Keratinocyte (primary cell): ENCODE data around the gene RERE. TPM values are rescaled to one million over a fixed set of nuclear protein-coding genes. Genes with fewer than 3 reads are reported as not detected.

Experiments
- DNase-seq: peaks from one replicate; pipeline ENCODE4 v3.0.0-alpha.2; 2011; ENCODE audit warnings: low read depth, missing footprints, low spot score
- FAIRE-seq: peaks from 2 replicates; lab custom pipeline; 2011; peaks lifted over from hg19 to GRCh38; lab: Jason Lieb, UNC
- H2AFZ ChIP-seq: 2 replicates; pipeline ENCODE4 v1.6.0; 2012; ENCODE audit warnings: low read length, control low read depth, inconsistent platforms; ENCODE audit not compliant: control insufficient read depth
- H3K27ac ChIP-seq: 2 replicates; pipeline ENCODE4 v1.5.1; 2011; ENCODE audit warnings: low read length; ENCODE audit not compliant: control insufficient read depth, insufficient read depth
- H3K27me3 ChIP-seq: 3 replicates; pipeline ENCODE4 v1.6.0; 2011; ENCODE audit warnings: low read length; ENCODE audit not compliant: control insufficient read depth, insufficient read depth; ENCODE audit errors: extremely low read depth
- H3K36me3 ChIP-seq, 2 experiments: 2 replicates in 1 of 2; 3 replicates in 1 of 2; pipeline ENCODE4 v1.5.1; 2011; ENCODE audit warnings: low read length in 2 of 2, mild to moderate bottlenecking in 1 of 2; ENCODE audit not compliant: control insufficient read depth in 2 of 2, insufficient read depth in 2 of 2; ENCODE audit errors: extremely low read depth in 1 of 2
- H3K4me1 ChIP-seq: 3 replicates; pipeline ENCODE4 v1.5.1; 2011; ENCODE audit warnings: low read length; ENCODE audit not compliant: control insufficient read depth, insufficient read depth; ENCODE audit errors: extremely low read depth
- H3K4me2 ChIP-seq: 3 replicates; pipeline ENCODE4 v1.6.0; 2011; ENCODE audit warnings: low read depth, low read length; ENCODE audit not compliant: control insufficient read depth, insufficient read depth; ENCODE audit errors: extremely low read depth
- H3K4me3 ChIP-seq, 3 experiments: fragments of 200-600 bp in 1 of 3; sonication (generic) in 1 of 3; 2 replicates in 2 of 3; 3 replicates in 1 of 3; pipeline ENCODE4 v1.5.1; 2011 to 2016; ENCODE audit warnings: low read length in 3 of 3, mild to moderate bottlenecking in 3 of 3, control low read depth in 2 of 3, inconsistent platforms in 1 of 3, low read depth in 1 of 3, mixed read lengths in 1 of 3, mixed run types in 1 of 3, moderate library complexity in 1 of 3; ENCODE audit not compliant: control insufficient read depth in 2 of 3, insufficient read depth in 2 of 3; ENCODE audit errors: extremely low read depth in 1 of 3
- H3K79me2 ChIP-seq: 2 replicates; pipeline ENCODE4 v1.6.0; 2012; ENCODE audit warnings: low read length; ENCODE audit not compliant: control insufficient read depth, insufficient read depth
- H3K9ac ChIP-seq: 3 replicates; pipeline ENCODE4 v1.6.0; 2011; ENCODE audit warnings: low read length; ENCODE audit not compliant: control insufficient read depth, insufficient read depth; ENCODE audit errors: extremely low read depth
- H3K9me1 ChIP-seq: 3 replicates; pipeline ENCODE4 v1.6.0; 2011; ENCODE audit warnings: low read length; ENCODE audit not compliant: control insufficient read depth, insufficient read depth; ENCODE audit errors: extremely low read depth
- H3K9me3 ChIP-seq: 2 replicates; pipeline ENCODE4 v1.5.1; 2012; ENCODE audit warnings: low read depth, low read length; ENCODE audit not compliant: control insufficient read depth
- H4K20me1 ChIP-seq: 3 replicates; pipeline ENCODE4 v1.6.0; 2011; ENCODE audit warnings: low read length; ENCODE audit not compliant: control insufficient read depth, insufficient read depth; ENCODE audit errors: extremely low read depth
- EZH2 ChIP-seq: IDR thresholded peaks from one replicate; pipeline ENCODE4 v1.6.1; 2012; ENCODE audit warnings: inconsistent platforms, mild to moderate bottlenecking, low read length, moderate library complexity
- dilution Hi-C: fragments of 300-500 bp; cut with MboI; formaldehyde crosslinking; loops from one replicate; pipeline ENCODE4 v1.7.0; 2020; ENCODE audit warnings: low sequenced_read_pairs; ENCODE audit not compliant: extremely low pct_ligation_motif_present
- polyA plus RNA-seq, 5 experiments: library from polyadenylated mRNA; depleted of rRNA in 3 of 5; stranded (reverse) in 3 of 5; stranded (forward) in 1 of 5; unstranded in 1 of 5; fragments of >200 nt; gene quantifications; 1 replicate in 1 of 5; 2 replicates in 3 of 5; 3 replicates in 1 of 5; pipeline versions ENCODE4 v1.2.1 to v1.2.3, GENCODE V29; 2011 to 2012; ENCODE audit warnings: missing spikeins in 2 of 5, low read depth in 1 of 5, low replicate concordance in 1 of 5
- TF ChIP-seq, protein P1 (sequence below), 3 experiments: IDR thresholded peaks in 1 of 3; conservative IDR thresholded peaks in 1 of 3; optimal IDR thresholded peaks in 1 of 3; 2 replicates in 2 of 3; 3 replicates in 1 of 3; pipeline versions ENCODE3 to v1.5.1; 2011; ENCODE audit warnings: low read length in 3 of 3, mild to moderate bottlenecking in 3 of 3, moderate library complexity in 2 of 3, control low read depth in 1 of 3, inconsistent platforms in 1 of 3; ENCODE audit not compliant: insufficient read depth in 2 of 3; ENCODE audit errors: extremely low read depth in 1 of 3

The RERE gene
- polyA plus RNA-seq, 1 donor (not counting 4 experiments of a cell fraction or from before 2014, with no cell fraction given): 3.8 TPM

DNA sequence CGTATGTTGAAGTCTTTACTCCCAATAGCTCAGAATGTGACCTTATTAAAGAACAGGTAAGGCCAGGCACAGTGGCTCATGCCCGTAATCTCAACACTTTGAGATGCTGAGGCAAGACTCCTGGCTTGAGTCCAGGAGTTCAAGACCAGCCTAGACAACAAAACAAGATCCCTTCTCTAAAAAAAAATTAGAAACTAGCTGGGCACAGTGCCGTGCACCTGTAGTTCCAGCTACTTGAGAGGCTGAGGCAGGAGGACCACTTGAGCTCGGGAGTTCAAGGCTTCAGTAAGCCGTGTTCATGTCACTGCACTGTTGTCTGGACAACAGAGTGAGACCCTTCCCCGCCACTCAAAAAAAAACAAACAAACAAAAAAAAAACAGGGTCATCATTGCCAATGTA, 171.3 kb downstream of the RERE start:
- Histone ChIP-seq H3K27ac (no peak overlapping the region), H3K27me3 (no peaks in the 10 kb centered on the region), H4K20me1 (no peaks in the 10 kb centered on the region), H2AFZ (no peak overlapping the region), H3K9ac (no peak overlapping the region), H3K79me2 (peaks cover 5% of the 10 kb centered on the region), H3K36me3 (no peaks in the 10 kb centered on the region), H3K9me3 (no peaks in the 10 kb centered on the region), H3K4me1 (peaks cover 9% of the 10 kb centered on the region), H3K4me3 (no peak overlapping the region), H3K9me1 (no peaks in the 10 kb centered on the region), H3K4me2 (no peak overlapping the region)
- no peak for DNase-seq
- dilution Hi-C loops: loop anchor here (25.0 kb wide), 1 partner anchor 91 kb away; no protein-coding TSS in a partner anchor
- TF ChIP-seq, protein P1, sequence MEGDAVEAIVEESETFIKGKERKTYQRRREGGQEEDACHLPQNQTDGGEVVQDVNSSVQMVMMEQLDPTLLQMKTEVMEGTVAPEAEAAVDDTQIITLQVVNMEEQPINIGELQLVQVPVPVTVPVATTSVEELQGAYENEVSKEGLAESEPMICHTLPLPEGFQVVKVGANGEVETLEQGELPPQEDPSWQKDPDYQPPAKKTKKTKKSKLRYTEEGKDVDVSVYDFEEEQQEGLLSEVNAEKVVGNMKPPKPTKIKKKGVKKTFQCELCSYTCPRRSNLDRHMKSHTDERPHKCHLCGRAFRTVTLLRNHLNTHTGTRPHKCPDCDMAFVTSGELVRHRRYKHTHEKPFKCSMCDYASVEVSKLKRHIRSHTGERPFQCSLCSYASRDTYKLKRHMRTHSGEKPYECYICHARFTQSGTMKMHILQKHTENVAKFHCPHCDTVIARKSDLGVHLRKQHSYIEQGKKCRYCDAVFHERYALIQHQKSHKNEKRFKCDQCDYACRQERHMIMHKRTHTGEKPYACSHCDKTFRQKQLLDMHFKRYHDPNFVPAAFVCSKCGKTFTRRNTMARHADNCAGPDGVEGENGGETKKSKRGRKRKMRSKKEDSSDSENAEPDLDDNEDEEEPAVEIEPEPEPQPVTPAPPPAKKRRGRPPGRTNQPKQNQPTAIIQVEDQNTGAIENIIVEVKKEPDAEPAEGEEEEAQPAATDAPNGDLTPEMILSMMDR (optimal IDR thresholded peaks at IDR 0.05 in 1 of 3, IDR thresholded peaks at IDR 0.05 in 1 of 3, conservative IDR thresholded peaks at IDR 0.05 in 1 of 3; ENCODE audit: extremely low read depth in 1 of 3, insufficient read depth in 2 of 3, low read length in 3 of 3): no peak
- no peak for TF ChIP-seq EZH2
- no peak for FAIRE-seq

DNA sequence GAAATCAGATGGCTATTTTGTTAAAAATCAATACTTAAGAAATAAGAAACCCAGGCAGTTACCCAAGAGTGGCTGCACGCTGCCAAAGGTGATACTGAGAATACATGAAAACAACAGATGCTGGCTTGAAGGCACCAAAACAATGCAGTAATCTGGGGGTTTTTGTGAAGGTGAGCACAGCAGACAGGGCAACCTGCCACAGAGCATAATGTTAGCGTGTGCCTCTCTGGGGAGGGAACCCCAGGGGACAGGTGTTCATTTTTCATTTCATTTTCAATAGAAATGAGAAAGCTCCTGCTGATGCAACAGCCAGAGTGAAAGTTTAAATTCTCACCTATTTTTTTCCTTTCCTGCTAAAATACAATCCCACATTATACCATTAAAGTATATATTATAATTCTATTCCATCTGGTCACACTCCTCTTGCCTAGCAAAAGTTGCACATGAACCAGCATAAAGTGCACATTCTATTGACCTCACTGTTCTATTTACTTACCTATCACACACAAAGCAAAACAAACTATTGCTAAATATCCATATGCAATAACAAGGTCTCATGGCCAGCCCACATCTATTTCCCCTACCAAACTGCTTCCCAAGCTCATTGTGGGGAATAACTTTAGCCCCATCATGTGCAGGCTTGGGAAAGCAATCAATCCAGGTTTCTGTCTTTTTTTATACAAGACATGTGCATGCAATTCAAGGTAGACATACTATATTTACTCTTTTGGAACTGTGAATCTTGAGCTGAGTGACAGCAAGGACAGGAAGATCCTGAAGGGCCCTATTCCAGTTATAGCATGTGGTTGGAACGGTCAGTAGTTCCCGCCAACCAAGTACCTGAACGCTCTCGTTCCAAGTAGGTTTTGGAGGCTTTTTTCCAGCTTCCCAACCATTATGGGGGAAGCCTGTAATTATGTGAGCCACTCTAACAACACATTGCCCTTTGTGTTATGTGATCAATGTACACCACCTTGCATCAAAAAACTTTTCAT, 173.6 kb downstream of the RERE start:
- H3K4me1 ChIP-seq: peaks cover 9% of the 10 kb centered on the region
- no peak overlapping the region for H2AFZ ChIP-seq
- no peaks in the 10 kb centered on the region for H3K27me3 ChIP-seq
- H3K79me2 ChIP-seq: peaks cover 5% of the 10 kb centered on the region
- H3K9ac ChIP-seq: no peak overlapping the region
- H3K4me3 ChIP-seq: no peak overlapping the region
- no peaks in the 10 kb centered on the region for H3K9me3 ChIP-seq
- no peak for FAIRE-seq
- no peak overlapping the region for H3K4me2 ChIP-seq
- H4K20me1 ChIP-seq: no peaks in the 10 kb centered on the region
- dilution Hi-C loops: loop anchor here (25.0 kb wide), 1 partner anchor 93 kb away; no protein-coding TSS in a partner anchor
- TF ChIP-seq, protein P1 (optimal IDR thresholded peaks at IDR 0.05 in 1 of 3, IDR thresholded peaks at IDR 0.05 in 1 of 3, conservative IDR thresholded peaks at IDR 0.05 in 1 of 3; ENCODE audit: extremely low read depth in 1 of 3, insufficient read depth in 2 of 3, low read length in 3 of 3): no peak
- TF ChIP-seq EZH2: no peak
- DNase-seq: no peak
- no peak overlapping the region for H3K27ac ChIP-seq
- no peaks in the 10 kb centered on the region for H3K36me3 ChIP-seq
- H3K9me1 ChIP-seq: no peaks in the 10 kb centered on the region
